ENCODE results near the gene CCP110.

CCP110 gene

DNA sequence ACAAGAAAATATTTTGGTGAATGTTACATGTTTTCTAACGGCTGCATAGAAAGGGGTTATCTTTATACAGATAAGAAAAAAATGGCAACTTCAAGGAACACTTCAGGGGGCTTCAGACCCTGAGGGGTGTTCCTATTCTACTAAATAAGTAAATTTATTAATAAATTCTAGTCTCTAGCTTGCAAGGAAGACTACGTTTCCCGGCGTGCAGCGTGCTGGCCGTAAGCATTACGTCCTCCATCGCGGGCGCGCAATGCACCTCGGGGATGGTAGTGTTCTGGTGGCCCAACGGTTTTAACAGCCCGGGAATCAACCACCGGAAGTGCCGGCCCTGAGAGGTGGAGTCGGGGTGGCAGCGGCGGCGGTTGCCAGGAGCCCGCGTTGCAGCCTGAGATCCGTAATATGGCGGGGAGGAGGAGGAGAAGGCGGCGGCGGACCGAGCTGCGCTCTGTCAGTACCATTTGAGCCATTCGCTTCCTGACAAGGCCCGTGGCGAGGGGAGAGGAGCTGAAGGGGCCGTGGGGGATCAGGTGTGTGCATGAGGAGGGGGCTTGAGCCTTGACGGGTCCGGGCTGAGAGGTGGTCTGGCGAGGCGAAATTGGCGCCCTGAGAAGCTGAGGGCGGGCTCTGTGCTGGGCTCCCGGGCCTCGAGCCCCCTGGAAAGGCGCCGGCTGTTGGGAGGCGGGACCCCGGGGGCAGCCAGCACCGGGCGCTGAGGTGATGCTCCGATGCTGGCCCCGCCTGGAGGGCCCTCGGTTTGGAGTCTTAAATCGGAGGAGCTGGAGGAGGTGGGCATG, at the start of gene CCP110:
TSS of gene CCP110 (plus strand) at position 384 of the 797 bp plus-strand sequence. CDS start 3,940 bp downstream, outside the sequence.
- DNase-seq (ENCODE audit: low spot score) = peak; percentile 95

GRCh38 chr16:19474617-19475016, 49.1 kb upstream of the CCP110 start:
- no peak for DNase-seq (ENCODE audit: low spot score)

DNA sequence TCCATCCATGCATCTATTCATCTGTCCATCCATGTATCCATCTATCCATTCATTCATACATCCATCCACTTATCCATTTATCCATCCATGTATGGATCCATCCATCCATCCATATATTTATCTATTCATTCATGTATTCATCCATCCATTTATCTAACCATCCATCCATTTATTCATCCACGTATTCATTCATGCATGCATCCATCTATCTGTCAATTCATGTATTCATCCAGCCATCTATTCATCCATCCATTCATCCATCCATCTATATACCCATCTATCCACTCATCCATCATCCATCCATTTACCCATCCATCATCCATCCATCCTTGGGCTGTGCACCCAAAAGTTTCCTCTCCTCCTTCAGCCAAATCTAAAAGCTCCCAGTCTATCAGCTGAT, 45.2 kb upstream of the CCP110 start:
- no peak for DNase-seq (ENCODE audit: low spot score)

DNA sequence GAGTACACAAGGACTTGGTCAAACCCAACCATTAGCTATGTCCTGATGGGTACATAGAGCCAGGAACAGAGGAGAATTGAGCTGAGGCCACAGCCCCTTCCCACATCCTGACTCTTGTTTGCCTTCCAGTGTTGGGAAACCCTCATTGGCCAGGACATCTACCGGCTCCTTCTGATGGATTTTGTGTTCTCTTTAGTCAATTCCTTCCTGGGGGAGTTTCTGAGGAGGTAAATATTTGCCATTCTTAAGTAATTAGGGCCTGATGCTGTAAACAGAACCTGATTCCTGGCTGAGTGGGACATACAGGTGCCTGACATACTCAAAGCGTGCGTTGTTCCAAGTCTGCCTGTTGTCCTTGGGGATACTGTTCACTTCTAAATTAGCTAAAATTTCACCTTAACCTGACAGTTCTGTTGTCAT, 44.4 kb upstream of the CCP110 start:
- no peak for DNase-seq (ENCODE audit: low spot score)

DNA sequence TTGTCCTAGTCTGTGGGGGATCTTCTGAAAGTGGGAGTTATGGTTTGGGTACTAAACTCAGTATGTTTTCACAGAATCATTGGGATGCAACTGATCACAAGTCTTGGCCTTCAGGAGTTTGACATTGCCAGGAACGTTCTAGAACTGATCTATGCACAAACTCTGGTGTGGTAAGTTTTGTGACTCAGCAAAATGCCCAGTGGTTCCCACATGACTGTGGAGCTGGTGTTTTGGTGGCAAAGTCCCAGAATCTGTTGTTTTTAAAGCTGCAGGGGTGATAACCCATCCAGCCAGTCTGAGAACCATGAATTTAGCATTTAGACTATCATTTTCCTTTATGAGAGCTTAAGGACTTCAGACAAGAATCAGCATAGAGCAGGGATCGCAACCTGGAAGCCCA, 42.4 kb upstream of the CCP110 start:
- DNase-seq (ENCODE audit: low spot score) = no peak

GRCh38 chr16:19481769-19482168, 42.0 kb upstream of the CCP110 start:
- no peak for DNase-seq (ENCODE audit: low spot score)

DNA sequence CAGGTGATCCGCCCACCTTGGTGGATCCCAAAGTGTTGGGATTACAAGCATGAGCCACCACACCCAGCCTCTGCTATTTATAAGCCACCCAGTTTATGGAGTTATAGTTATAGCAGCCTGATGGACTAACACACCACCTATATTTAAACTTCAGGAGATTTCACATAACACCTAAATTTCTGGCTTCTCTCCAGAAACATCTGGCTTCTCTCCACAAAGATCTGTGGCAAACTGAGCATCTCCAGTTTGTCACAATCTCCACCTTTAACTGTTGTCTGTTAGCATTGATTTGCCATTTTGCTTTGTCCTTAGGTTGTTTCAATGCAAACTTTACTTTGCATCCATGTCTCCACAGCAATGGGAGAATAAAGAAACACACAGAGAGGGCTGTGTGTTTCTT, 41.5 kb upstream of the CCP110 start:
- no peak for DNase-seq (ENCODE audit: low spot score)

DNA sequence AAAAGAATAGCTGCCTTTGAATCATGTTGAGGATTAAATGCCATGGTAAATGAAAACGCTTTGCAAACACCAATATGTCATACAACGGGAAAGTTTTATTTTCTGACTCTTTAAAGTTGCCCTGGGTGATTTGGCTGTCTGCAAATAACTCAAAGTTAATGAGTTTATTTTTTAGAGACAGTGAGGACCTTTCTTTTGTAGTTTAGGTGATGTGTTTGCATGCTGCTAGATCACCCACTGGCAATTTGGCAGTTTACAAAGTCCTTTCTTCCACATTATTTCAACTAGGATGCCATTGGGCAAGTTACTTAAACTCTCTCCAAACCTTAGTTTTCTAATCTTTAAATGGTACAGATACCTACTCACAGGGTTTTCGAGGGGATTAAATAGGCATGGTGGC, 39.6 kb upstream of the CCP110 start:
- DNase-seq (ENCODE audit: low spot score) = no peak

GRCh38 chr16:19485611-19486010, 38.1 kb upstream of the CCP110 start:
- no peak for DNase-seq (ENCODE audit: low spot score)

- no peak for DNase-seq (ENCODE audit: low spot score)
These were observed 37.7 kb upstream of the CCP110 start for GRCh38 chr16:19486051-19486450.

DNA sequence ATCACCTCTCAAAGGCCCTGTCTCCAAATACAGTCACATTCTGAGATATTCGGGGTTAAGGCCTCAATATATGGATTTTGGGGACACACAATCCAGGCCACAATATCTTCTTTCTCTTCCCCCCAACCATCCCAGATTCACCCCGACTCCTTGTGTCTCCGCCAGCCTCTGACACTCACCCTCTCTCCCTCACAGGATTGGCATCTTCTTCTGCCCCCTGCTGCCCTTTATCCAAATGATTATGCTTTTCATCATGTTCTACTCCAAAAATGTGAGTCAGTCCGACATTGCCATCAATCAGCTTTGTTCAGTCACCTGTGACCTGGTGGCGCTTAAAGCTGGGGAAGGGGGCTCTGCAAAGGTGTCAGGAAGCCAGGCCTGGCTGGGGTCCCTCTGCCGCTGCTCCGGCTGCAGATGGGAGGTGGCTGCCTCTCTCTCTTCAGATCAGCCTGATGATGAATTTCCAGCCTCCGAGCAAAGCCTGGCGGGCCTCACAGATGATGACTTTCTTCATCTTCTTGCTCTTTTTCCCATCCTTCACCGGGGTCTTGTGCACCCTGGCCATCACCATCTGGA, 36.9 kb upstream of the CCP110 start:
- DNase-seq (ENCODE audit: low spot score) = no peak

- peak; percentile 10 for DNase-seq (ENCODE audit: low spot score)
These were observed 35.5 kb upstream of the CCP110 start for GRCh38 chr16:19488213-19488640.

- DNase-seq (ENCODE audit: low spot score) = no peak
These were observed 33.1 kb upstream of the CCP110 start for GRCh38 chr16:19490619-19491018.

DNA sequence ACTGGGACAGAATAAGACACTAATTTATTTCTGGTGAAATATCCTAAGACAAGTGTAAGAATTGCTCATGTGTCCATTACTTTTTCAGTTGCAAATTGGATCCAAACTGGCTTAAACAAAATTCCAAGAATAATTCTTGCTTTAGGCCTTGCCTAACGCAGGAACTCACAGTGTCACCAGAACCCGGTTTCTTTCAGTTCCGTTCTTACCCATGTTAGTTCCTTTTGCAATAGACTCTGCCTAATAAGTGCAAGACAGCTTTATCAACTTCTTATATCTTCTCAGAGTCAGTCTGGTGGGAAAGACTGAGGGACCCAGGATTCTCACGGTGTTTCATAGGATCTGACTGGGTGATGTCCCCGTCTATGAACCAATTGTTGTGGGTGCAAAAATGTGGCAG, 26.6 kb upstream of the CCP110 start:
- no peak for DNase-seq (ENCODE audit: low spot score)

DNA sequence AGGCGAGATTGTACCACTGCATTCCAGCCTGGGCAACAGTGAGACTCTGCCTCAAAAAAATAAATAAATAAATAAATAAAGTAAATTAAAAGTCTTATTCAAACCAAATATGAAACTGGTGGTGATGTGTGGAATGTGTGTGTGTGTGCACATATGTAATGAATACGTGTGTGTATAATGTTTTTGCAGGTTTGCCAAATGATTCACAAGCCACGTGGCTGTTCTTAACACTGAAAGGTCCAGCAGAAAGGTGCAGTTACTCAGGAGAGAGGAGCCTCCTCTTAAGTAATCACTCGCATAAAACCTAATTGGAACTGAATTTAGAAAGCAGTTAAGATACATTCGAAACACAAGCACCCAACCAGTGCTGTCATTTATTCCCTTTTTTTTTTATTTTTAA, 24.7 kb upstream of the CCP110 start:
- no peak for DNase-seq (ENCODE audit: low spot score)

GRCh38 chr16:19499481-19499880, 24.3 kb upstream of the CCP110 start:
- no peak for DNase-seq (ENCODE audit: low spot score)

DNA sequence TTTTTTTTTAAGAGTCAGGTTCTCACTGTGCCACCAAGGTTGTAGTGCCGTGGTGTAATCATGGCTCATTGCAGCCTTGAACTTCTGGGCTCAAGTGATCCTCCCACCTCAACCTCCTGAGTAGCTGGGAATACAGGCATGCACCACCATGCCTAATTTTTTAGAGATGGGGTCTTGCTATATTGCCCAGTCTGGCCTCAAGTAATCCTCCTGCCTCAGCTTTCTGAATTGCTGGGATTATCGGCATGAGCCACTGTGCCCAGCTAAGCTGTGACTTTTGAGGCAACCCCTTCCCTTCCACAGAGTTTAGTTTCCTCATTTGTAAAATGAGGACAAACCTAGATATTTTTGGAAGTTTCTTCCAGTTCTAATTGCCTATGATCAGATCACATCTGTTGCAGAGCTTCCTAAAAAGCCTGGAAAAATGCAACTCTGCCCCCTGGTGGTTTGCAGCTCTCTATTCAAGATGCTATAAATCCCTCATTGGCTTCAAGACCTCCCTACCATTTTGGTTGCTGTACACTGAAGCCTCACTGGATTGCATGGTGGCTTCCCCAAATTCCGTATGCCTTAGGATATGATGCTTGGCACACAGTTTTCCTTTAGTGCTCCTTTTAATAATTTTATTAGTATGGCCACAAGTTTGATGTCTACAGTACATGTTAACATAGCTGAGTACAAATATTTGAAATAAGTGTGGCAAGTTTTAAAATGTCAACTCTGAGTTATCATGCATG, 21.2 kb upstream of the CCP110 start:
- DNase-seq (ENCODE audit: low spot score) = peak; percentile 65

- DNase-seq (ENCODE audit: low spot score) = no peak
These were observed 20.2 kb upstream of the CCP110 start for GRCh38 chr16:19503461-19504075.

DNA sequence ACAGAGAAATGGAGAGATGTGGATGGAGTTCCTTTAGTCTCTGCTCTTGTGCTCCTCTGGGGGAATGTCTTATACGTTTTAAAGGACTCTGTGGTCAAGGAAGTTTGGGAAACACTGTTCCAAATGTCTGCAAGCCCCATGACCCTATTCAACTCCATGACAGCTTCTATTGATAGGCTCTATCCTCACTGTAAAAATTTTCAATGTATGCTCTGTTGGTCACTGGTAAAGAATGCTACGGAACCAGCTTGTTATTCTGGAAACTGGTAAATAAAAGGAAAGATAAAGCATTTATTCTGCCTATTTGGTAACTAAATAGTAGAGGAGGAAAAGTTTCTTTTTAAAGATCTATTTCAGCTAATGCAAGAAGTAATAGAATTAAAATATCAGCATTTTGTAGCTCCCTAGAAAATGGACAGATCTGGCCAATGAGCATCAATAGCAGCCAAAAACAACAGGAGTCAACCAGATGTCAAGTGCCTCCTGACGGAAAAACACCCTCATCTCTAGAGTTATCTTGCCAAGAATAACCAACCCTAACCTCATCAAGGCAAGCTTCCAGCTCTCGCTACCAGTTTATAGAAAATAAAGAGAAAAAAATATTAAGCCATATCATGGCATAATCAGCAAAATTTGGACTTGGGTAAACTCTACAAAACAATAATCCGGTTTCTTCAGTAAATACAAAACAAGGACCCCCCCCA, 18.0 kb upstream of the CCP110 start:
- DNase-seq (ENCODE audit: low spot score) = no peak

DNA sequence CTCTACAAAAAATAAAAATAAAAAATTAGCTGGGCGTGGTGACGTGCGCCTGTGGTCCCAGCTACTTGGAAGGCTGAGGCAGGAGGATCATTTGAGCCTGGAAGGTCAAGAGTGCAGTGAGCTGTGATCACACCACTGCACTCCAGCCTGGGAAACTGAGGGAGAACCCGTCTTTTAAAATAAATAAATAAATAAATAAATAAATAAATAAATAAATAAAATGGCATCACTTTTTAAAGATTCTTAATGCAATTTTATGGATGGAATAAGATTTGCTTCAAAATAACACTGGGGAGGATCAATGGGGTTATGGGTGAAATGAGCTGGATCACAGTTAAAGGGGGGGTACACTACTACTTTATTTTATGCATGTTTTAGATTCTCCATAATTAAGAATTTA, 16.8 kb upstream of the CCP110 start:
- DNase-seq (ENCODE audit: low spot score) = no peak

DNA sequence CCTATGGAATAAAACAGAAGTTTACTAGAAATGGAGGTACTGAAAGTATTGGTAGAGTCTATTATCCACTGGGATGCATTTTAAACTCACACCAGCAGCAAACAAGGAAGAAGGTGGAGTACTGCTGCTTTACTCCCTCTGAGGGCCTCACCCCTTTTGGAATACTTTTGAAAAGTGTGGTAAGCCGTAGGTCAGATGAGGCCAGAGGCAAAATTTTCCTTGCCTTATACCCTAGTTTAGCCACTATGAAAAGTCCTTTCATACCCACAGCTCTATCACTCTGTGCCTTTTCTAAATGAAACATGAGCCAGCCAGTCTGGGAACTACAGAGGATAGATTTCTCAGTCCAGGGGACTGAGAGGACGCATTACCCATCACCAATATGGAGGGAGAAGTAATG, 15.9 kb upstream of the CCP110 start:
- DNase-seq (ENCODE audit: low spot score) = no peak

- no peak for DNase-seq (ENCODE audit: low spot score)
These were observed 11.4 kb upstream of the CCP110 start for GRCh38 chr16:19512297-19512696.

Data from LoVo (cell line).